GM06990 (cell line): Measurements from ENCODE around the gene SHISA6.

Experiments used
- DNase-seq: peaks from one replicate; pipeline ENCODE4 v3.0.0-alpha.2; 2011; ENCODE audit not compliant: insufficient read length; ENCODE audit errors: extremely low read depth
- H3K27me3 ChIP-seq: replicated peaks from 2 replicates; pipeline ENCODE4 v1.6.0; 2011; ENCODE audit warnings: low read length; ENCODE audit not compliant: control insufficient read depth, insufficient read depth
- H3K36me3 ChIP-seq: 2 replicates; pipeline ENCODE4 v1.5.1; 2011; ENCODE audit warnings: low read length; ENCODE audit not compliant: control insufficient read depth, insufficient read depth
- H3K4me3 ChIP-seq: replicated peaks from 2 replicates; pipeline ENCODE4 v1.5.1; 2011; ENCODE audit warnings: low read depth, mild to moderate bottlenecking, control low read depth, low read length
- TF ChIP-seq, protein P1 (sequence below): IDR thresholded peaks from 2 replicates; pipeline ENCODE4 v1.5.1; 2011; ENCODE audit warnings: low read length, control low read depth, mild to moderate bottlenecking, inconsistent platforms; ENCODE audit not compliant: insufficient read depth, poor library complexity, severe bottlenecking

The SHISA6 gene

DNA sequence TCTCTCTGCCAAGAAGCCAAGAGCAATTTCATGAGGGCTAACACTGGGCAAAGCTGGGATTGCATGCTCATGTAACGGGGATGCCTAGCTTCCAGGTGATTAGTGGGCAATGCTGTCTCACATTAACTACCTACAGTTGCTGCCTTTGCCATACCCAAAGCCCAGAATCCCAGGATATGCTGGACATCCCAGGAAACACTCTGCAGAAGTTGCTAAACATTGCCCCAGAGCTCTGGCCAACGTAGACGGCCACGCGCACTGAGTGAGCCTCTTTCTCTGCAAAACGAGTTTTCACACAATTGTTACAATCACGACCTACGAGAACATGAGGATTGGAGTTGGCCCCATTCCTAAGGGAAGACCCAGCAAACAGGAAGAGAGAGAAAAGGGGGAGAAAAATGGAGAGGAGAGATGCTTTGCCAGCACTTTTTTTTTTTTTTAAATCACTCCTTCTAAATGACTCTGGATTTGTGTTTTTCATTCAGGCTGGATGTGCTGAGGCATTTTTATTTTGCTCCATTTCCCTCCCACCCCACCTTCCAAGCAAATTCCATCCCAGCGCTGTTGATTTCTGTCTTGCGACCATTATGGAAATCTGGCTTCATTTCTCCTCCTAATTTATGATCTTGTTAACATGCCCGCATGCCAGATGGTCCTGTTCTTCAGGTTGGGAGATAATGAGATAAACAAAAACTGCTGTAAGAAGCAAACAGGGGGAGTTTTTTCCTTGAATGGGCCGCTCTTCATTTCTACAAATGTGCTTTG is 244.5 kb downstream of the SHISA6 start:
- TF ChIP-seq, protein P1, sequence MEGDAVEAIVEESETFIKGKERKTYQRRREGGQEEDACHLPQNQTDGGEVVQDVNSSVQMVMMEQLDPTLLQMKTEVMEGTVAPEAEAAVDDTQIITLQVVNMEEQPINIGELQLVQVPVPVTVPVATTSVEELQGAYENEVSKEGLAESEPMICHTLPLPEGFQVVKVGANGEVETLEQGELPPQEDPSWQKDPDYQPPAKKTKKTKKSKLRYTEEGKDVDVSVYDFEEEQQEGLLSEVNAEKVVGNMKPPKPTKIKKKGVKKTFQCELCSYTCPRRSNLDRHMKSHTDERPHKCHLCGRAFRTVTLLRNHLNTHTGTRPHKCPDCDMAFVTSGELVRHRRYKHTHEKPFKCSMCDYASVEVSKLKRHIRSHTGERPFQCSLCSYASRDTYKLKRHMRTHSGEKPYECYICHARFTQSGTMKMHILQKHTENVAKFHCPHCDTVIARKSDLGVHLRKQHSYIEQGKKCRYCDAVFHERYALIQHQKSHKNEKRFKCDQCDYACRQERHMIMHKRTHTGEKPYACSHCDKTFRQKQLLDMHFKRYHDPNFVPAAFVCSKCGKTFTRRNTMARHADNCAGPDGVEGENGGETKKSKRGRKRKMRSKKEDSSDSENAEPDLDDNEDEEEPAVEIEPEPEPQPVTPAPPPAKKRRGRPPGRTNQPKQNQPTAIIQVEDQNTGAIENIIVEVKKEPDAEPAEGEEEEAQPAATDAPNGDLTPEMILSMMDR: no peak
- H3K36me3 ChIP-seq: no peaks in the 10 kb centered on the region
- H3K27me3 ChIP-seq: no peaks in the 10 kb centered on the region
- no peak for DNase-seq
- no peak overlapping the region for H3K4me3 ChIP-seq

DNA sequence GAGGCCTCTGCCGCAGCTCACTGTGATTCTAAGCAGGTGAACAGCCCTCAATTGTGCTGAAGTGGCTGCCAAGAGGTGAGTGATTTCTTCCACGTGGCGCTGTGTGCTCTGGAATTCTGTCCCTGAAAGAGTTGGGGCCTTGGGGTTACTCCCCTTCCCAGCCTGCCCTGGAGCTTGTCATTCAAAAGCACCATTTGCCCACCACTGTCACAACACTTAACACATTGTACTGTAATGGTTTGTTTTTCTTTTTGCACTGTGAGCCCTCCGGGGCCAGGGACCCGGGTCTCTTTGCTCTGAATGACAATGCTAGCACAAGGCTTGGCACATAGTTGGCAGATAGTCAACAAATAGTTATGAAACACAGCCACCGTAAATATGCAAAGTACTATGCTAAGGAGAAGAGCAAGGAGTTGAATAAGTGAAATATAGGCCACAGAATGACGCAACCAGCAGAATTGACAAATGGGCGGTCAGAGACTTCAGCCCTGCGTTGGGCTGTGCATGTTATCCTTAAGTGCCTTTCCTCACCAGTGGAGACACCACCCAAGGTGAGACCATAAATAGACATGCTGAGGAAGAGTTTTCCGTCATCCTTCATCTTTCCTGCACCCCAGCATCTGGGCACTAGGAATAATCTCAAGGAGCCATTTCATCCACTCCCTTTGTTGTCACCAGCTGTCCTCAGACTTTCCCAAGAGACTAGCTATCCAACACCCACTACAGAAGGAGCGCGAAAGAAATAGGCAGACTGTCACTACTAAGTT is 245.3 kb downstream of the SHISA6 start:
- TF ChIP-seq, protein P1: no peak
- no peak for DNase-seq
- H3K4me3 ChIP-seq: no peak overlapping the region
- H3K27me3 ChIP-seq: no peaks in the 10 kb centered on the region
- H3K36me3 ChIP-seq: no peaks in the 10 kb centered on the region

DNA sequence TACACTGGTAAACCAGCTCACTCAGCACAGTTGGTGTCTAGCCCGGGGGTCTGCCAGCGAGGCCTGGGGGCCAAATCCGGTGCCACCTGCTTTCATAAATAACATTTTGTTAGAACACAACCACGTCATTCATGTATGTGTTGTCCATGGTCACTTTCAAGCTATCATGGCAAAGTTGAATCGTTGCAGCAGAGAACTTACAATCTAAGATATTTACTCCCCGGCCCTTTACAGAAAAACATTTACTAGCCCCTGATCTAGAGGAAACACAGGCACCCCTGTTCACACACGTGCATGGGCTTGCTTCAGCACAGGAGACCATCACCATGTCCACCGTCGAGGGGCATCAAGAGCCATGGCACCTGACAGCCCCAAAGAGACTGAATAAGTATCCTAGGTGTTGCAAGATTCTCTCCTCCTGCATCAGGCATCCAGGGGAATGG is 245.9 kb downstream of the SHISA6 start:
- TF ChIP-seq, protein P1: no peak
- H3K4me3 ChIP-seq: no peak overlapping the region
- no peak for DNase-seq
- H3K36me3 ChIP-seq: no peaks in the 10 kb centered on the region
- no peaks in the 10 kb centered on the region for H3K27me3 ChIP-seq

DNA sequence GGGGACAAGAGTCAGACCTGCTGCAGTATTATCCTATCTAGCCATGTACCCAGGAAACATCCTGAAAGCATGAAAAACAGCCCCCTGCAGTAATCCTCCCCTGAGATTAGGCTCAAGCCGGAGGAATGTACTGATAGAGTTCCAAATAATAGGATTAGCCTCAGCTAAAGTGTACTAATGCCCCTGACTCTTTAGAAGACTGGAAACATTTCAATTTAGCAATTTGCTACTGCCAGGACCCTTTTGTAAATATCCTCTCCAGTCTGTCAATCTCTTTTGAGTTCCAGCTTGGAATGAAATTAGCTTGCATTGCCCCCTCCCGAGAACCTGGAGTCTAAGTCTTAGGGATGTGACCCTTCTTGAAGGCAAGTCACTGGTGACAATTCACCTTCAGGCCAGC is 246.5 kb downstream of the SHISA6 start:
- Histone ChIP-seq H3K27me3 (no peaks in the 10 kb centered on the region), H3K36me3 (no peaks in the 10 kb centered on the region), H3K4me3 (no peak overlapping the region)
- TF ChIP-seq, protein P1: no peak
- no peak for DNase-seq

DNA sequence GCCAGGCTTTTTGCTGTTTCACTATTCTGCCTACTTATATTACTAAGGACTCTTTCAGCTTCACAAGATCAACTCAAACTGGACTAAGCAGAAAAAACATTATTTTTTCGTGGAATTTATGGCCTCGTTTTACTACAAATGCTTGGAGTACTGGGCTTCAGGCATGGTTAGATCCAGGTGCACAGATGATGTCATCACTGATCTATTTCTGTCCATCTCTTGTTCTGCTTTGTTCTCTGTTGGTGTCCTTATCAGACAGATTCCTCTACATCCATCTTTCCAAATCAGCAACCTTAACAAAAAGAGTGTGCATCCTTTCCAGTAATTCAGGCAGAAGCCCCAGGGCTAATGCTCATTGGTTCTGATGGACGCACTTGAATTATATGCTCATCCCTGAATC is 247.4 kb downstream of the SHISA6 start:
- Histone ChIP-seq H3K27me3 (no peaks in the 10 kb centered on the region), H3K36me3 (no peaks in the 10 kb centered on the region), H3K4me3 (no peak overlapping the region)
- no peak for DNase-seq
- TF ChIP-seq, protein P1: no peak
